Measurements from ENCODE around the gene IL17C.

DNA sequence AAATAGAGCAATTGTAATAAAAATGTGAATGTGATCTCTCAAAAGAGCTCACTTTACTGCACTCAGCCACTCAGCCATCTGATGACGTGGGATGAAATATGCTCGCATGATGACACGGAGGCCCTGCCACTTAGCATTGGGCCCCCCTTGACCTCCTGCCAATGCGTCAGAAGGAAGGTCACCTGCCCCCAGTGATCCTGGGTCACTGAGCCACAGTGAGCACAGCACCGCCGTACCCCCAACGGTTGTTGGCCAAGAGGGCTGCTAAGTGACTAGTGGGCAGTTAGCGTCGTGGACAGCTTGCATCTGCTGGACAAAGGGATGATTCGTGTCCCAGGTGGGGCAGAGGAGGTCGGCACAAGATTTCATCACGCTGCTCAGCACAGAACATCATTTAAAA, 45.3 kb upstream of the IL17C start:
- TF ChIP-seq, protein P1, sequence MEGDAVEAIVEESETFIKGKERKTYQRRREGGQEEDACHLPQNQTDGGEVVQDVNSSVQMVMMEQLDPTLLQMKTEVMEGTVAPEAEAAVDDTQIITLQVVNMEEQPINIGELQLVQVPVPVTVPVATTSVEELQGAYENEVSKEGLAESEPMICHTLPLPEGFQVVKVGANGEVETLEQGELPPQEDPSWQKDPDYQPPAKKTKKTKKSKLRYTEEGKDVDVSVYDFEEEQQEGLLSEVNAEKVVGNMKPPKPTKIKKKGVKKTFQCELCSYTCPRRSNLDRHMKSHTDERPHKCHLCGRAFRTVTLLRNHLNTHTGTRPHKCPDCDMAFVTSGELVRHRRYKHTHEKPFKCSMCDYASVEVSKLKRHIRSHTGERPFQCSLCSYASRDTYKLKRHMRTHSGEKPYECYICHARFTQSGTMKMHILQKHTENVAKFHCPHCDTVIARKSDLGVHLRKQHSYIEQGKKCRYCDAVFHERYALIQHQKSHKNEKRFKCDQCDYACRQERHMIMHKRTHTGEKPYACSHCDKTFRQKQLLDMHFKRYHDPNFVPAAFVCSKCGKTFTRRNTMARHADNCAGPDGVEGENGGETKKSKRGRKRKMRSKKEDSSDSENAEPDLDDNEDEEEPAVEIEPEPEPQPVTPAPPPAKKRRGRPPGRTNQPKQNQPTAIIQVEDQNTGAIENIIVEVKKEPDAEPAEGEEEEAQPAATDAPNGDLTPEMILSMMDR (IDR thresholded peaks at IDR 0.05) = no peak
- TF ChIP-seq ZFX (IDR thresholded peaks at IDR 0.05; ENCODE audit: borderline replicate concordance) = no peak

Measured in 22Rv1 (cell line).